Pulmonary artery endothelial cell (primary cell): ENCODE results near the gene ACTRT1. TPM values are rescaled to one million over a fixed set of nuclear protein-coding genes. Genes with fewer than 3 reads are reported as not detected.

Source experiments
- DNase-seq: peaks from one replicate; pipeline ENCODE4 v3.0.0-alpha.2; 2011; ENCODE audit warnings: low read depth, low spot score
- total RNA-seq: library from RNA; depleted of rRNA; stranded (reverse); fragments of >200 nt; gene quantifications from 2 replicates; pipeline ENCODE4 v1.2.3, GENCODE V29; 2014

ACTRT1 gene
- total RNA-seq: not detected in 2 replicates

DNA sequence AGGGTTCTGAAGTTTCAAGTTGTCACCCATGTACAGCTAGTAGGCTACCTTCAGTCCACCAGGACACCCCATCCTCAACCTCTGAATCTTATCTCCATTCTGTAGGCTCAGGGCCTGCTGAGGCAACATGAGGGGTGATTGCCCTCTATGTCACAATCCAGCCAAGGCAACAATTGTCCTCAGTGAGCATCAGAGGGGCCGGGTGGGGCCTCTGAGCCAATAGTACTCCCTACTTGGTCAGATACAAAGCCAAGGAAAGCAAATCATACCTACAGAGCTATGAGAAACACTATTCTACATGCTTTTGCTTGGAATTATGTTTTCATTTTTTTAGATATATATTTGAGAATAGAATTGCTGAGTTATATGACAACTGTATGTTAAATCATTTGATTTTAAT is at the start of gene ACTRT1:
Gene ACTRT1, minus strand, starts transcription at position 101 of the 400 bp plus-strand sequence. CDS start 197 bp downstream, outside the sequence.
- DNase-seq: no peak

DNA sequence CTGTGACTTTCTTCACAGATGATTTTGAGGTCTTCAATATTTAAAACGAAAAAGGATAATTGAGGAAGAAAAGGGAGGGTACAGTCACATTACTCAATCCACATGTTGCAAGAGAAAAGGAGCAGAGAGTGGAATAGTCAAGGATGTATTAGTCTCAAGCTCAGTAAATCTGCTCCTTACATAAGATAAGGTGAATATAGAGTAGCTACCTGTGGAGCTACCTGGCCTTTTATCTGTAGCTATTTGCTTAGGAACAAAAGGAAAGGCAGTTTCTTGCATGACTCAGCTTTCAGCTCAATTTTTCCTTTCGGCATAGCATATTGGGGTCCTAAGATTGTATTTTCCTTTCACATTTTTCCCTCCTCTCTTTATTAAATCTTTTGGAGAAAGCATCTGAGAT is 26.3 kb upstream of the ACTRT1 start:
- DNase-seq: no peak

DNA sequence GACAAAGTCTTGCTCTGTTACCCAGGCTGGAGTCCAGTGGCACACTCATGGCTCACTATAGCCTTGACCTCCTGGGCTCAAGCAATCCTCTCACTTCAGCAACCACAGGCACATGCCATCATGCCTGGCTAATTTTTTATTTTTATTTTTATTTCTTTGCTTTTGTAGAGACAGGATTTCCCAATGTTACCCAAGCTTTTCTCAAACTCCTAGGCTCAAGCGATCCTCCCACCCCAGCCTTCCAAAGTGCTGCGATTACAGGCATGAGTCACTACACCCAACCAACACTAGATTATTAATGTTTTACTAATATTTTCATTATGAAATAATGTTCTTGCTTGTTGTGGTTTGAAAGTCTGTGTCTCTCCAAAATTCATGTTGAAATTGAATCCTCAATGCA is 5.2 kb upstream of the ACTRT1 start:
- DNase-seq: no peak

DNA sequence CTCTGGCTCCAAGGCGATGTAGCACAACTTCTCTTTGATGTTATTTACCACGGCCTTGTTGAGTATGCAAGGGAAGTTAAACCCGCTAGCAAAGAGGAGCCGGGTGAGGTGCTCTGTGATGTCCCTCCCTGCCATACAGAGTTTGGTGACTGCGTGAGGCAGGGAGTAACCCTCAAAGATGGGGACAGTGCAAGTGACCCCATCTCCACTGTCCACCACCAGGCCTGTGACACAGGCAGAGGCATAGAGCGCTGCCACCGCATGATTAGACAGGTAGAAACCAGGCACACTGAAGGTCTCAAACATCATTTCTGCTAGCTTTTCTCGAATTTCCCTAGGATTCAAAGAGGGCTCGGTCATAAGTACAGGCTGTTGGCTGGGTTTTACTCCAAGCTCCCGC is 677 bp downstream of the ACTRT1 start:
- DNase-seq: no peak

DNA sequence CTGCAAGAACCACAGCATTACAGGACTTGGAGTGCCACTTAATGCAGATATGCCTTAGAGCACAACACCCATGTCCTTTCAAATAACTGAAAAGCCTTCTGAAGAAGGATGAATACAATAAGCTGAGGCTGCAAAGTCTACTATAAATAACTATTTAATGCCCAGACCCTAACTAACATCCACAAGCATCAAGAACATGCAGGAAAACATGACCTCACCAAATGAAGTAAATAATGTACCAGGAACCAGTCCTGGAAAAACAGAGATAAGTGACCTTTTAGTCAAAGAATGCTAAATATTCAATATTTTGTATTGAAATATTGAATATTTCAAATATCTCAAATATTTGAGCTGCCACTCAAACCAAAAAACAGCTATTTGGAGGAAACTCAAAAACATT is 16.9 kb downstream of the ACTRT1 start:
- peak; percentile 56 for DNase-seq

DNA sequence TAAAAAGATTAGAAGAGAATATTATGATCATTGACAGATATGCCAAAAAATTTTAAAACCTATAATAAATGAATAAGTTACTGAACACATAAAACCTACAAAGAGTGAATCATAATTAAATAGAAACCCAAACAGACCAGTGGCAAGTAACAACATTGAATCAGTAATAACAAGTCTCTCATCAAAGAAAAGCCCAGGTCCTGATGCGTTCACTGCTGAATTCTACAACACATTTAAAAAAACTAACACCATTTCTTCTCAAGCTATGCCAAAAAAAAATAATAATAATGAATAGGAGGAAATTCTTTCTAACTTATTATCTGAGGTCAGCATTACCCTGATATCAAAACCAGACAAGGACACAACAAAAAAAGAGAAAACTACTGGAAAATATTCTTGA is 30.6 kb downstream of the ACTRT1 start:
- no peak for DNase-seq

DNA sequence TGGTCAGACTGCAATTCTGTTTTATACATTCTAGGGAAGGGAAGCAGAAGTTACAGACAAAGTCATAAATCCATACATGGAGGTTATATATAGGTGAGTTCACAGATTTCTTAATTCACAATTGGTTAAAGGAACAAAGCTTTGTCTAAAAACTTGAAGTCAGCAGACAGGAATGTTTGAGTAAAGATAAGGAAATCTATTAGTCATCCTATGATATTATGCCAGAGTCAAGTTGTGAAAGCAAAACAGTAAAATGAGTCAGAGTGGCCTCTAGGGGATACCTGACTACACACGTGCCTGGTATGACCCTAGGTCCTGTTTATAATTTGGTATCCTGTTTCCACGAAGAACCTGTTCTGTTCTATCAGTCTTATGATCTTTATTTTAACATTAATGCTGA is 31.5 kb downstream of the ACTRT1 start:
- peak; percentile 75 for DNase-seq

DNA sequence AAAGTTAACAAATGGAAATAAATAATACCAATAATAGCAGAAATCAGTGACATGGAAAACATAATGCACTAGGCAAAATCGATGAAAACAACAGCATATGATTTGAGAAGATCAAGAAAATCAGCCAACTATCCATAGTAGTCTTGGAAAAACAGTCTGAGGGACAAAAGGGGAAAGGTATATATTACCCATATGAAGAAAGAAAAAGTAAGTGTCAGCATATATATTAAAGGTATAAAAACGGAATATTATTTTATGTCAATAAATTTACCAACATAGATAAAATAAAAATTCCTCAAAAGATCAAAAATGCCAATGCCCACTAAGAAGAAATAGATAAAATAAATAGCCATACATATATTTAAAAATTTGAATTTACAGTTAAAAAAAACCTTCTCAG is 33.0 kb downstream of the ACTRT1 start:
- DNase-seq: no peak

DNA sequence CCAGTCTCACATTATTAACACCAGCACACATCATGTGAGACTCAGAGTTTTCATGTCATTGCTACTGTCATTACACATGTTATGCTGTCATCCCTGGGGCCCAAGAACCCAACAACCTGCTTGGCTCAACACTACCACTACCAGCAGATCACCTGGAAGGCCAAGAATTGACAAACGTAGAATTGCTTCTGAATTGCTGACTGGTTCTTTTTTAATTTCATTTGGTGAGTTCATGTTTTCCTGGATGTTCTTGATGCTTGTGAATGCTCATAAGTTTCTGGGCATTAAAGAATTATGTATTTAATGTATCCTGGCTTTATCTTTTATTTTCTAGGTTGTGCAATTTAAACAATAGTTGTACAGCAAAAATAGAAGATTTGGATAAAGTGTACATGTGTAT is 40.2 kb downstream of the ACTRT1 start:
- no peak for DNase-seq

DNA sequence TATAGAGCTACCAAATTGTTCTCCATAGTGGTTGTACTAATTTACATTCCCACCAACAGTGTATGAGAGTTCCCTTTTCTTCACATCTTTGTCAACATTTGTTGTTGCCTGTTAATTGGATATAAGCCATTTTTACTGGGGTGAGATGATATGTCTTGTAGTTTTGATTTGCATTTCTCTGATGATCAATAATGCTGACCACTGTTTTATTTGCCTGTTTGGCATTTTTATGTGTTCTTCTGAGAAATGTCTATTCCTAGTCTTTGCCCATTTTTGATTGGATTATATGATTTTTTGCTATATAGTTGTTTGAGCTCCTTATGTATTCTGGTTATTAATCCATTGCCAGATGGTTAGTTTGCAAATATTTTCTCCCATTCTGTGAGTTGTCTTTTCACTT is 44.3 kb downstream of the ACTRT1 start:
- no peak for DNase-seq
